Kidney epithelial cell (primary cell): Measurements from ENCODE around the gene GMCL2. TPM values are rescaled to one million over a fixed set of nuclear protein-coding genes. Genes with fewer than 3 reads are reported as not detected.

Experiments
- DNase-seq: peaks from one replicate; pipeline ENCODE4 v3.0.0-alpha.2; 2010; ENCODE audit warnings: low read depth
- H3K27me3 ChIP-seq: 2 replicates; pipeline ENCODE4 v1.6.0; 2011; ENCODE audit warnings: low read length; ENCODE audit not compliant: control insufficient read depth, insufficient read depth
- H3K36me3 ChIP-seq: 2 replicates; pipeline ENCODE4 v1.5.1; 2011; ENCODE audit warnings: low read length; ENCODE audit not compliant: control insufficient read depth, insufficient read depth
- H3K4me3 ChIP-seq: 2 replicates; pipeline ENCODE4 v1.5.1; 2011; ENCODE audit warnings: low read depth, mild to moderate bottlenecking, control low read depth, low read length
- total RNA-seq: library from RNA; depleted of rRNA; stranded (reverse); fragments of >200 nt; gene quantifications from 2 replicates; pipeline ENCODE4 v1.2.3, GENCODE V29; 2015
- TF ChIP-seq, protein P1 (sequence below): IDR thresholded peaks from 2 replicates; pipeline ENCODE4 v1.5.1; 2011; ENCODE audit warnings: mild to moderate bottlenecking, moderate library complexity, low read length, control low read depth, inconsistent platforms; ENCODE audit not compliant: insufficient read depth, poor library complexity, severe bottlenecking

Gene GMCL2
- total RNA-seq, 1 donor from 2014 or later = not detected

DNA sequence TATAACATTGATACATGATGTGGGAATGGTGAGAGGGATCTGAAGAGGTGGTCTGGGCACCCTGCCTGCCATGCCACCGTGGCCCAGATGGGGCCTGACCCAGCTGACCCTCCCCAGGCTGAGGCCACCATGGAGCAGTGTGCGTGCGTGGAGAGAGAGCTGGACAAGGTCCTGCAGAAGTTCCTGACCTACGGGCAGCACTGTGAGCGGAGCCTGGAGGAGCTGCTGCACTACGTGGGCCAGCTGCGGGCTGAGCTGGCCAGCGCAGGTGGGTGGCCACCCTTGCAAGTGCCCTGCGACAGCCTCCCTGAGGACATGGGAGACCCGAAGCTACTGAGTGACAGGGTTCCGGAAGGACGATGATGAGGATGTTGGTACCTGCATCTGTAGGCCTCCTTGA, 49.2 kb downstream of the GMCL2 start:
- TF ChIP-seq, protein P1, sequence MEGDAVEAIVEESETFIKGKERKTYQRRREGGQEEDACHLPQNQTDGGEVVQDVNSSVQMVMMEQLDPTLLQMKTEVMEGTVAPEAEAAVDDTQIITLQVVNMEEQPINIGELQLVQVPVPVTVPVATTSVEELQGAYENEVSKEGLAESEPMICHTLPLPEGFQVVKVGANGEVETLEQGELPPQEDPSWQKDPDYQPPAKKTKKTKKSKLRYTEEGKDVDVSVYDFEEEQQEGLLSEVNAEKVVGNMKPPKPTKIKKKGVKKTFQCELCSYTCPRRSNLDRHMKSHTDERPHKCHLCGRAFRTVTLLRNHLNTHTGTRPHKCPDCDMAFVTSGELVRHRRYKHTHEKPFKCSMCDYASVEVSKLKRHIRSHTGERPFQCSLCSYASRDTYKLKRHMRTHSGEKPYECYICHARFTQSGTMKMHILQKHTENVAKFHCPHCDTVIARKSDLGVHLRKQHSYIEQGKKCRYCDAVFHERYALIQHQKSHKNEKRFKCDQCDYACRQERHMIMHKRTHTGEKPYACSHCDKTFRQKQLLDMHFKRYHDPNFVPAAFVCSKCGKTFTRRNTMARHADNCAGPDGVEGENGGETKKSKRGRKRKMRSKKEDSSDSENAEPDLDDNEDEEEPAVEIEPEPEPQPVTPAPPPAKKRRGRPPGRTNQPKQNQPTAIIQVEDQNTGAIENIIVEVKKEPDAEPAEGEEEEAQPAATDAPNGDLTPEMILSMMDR = no peak
- no peaks in the 10 kb centered on the region for H3K27me3 ChIP-seq
- peaks cover 4% of the 10 kb centered on the region for H3K36me3 ChIP-seq
- no peak overlapping the region for H3K4me3 ChIP-seq
- DNase-seq = no peak

DNA sequence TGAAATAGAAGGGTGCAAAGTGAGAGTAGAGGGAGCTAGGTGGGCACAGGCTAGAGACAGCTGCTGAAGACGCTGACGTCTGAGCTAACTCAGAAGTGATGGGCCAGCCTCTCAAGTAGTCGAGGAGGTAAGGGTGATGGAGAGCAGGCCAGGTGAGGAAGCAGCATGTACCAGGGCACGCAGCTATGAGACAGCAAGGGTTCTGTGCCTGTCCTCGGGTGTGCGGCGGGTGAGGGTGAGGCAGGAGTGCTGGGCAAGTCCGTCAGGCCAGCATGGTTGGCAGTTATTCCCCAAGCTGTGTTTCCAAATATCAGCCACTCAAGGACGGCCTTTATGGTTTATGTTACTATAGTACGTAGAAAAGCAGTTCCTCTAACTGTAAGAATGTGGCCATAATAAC, 50.2 kb downstream of the GMCL2 start:
- peaks cover 4% of the 10 kb centered on the region for H3K36me3 ChIP-seq
- TF ChIP-seq, protein P1 = no peak
- H3K4me3 ChIP-seq = no peak overlapping the region

More for the DNA sequence above, 50.2 kb downstream of the GMCL2 start:
- no peaks in the 10 kb centered on the region for H3K27me3 ChIP-seq
- DNase-seq = no peak

Other genes starting within 250 kb of the GMCL2 start
- not detected in 2 replicates for gene PROP1, start 191.1 kb downstream of the GMCL2 start, total RNA-seq
- gene N4BP3, start 73.8 kb downstream of the GMCL2 start, total RNA-seq = 6.0 and 6.8 TPM in 2 replicates
- gene RMND5B, start 56.4 kb downstream of the GMCL2 start, total RNA-seq = 26.3 and 42.7 TPM in 2 replicates
- gene NHP2, start 33.5 kb downstream of the GMCL2 start, total RNA-seq = 454 and 476 TPM in 2 replicates
- 132 and 152 TPM in 2 replicates for gene HNRNPAB, start 17.2 kb upstream of the GMCL2 start, total RNA-seq
- gene PHYKPL, start 45.4 kb upstream of the GMCL2 start, total RNA-seq = 18.7 and 22.7 TPM in 2 replicates